Ovary (tissue), 9 donors: Measurements from ENCODE around the gene FAM83B. TPM values are rescaled to one million over a fixed set of nuclear protein-coding genes. Genes with fewer than 3 reads are reported as not detected.

Experiments
- DNase-seq, 5 donors: peaks; one replicate each; pipeline ENCODE4 v3.0.0-alpha.2; 2019 to 2020
- H3K27ac ChIP-seq, 2 donors: fragments of 200-600 bp; one replicate each; pipeline versions ENCODE4 v1.5.1 to v1.8.0; 2019 to 2022
- H3K27me3 ChIP-seq: fragments of 200-600 bp; one replicate; pipeline ENCODE4 v1.8.0; 2022
- H3K36me3 ChIP-seq: fragments of 200-600 bp; sonication (generic); one replicate; pipeline ENCODE4 v1.5.1; 2019
- H3K4me1 ChIP-seq: one replicate; pipeline ENCODE4 v1.8.1; 2013; ENCODE audit warnings: mild to moderate bottlenecking, moderate library complexity; ENCODE audit not compliant: insufficient read depth
- H3K4me3 ChIP-seq: fragments of 200-600 bp; sonication (generic); one replicate; pipeline ENCODE4 v1.5.1; 2017
- H3K9me3 ChIP-seq, 2 donors: fragments of 200-600 bp in 1 of 2; sonication (generic) in 1 of 2; one replicate each; pipeline versions ENCODE4 v1.5.1 to v1.8.1; 2013 to 2019; ENCODE audit warnings: mild to moderate bottlenecking in 1 of 2, moderate library complexity in 1 of 2
- EP300 ChIP-seq: sonication (generic); formaldehyde crosslinking; IDR thresholded peaks from one replicate; pipeline ENCODE4 v1.6.1; 2017; ENCODE audit warnings: antibody characterized with exemption
- POLR2A ChIP-seq: fragments of 450-650 bp; IDR thresholded peaks from one replicate; pipeline ENCODE4 v1.6.1; 2017; ENCODE audit warnings: antibody characterized with exemption, mild to moderate bottlenecking, moderate library complexity
- WGBS, 3 donors: extraction: QIAGEN DNeasy Blood & Tissue Kit in 1 of 3; methylation state at CpG; one replicate each; pipeline versions ENCODE4 v1.1.5 to v1.1.7; 2013 to 2017; 5-methylcytosine and 5-hydroxymethylcytosine counted together
- intact Hi-C, 4 donors: fragments of 100-400 bp; cut with DNase I; formaldehyde crosslinking; loops; one replicate each; pipeline versions ENCODE4 v1.11.0 to v1.15.1; 2022 to 2023
- polyA plus RNA-seq, 2 donors: library from polyadenylated mRNA; stranded (reverse); fragments of 200-250 nt in 1 of 2; fragments of 350-450 nt in 1 of 2; fragmentation: Illumina TruSeq in 1 of 2; extraction: RNeasy Lipid Tissue Mini Kit (QIAGEN cat#74804) in 1 of 2; gene quantifications; one replicate each; pipeline ENCODE4 v1.2.3, GENCODE V29; 2013 to 2014
- total RNA-seq, 7 donors: library from RNA; depleted of rRNA in 2 of 7; stranded (reverse); fragments of >200 nt in 2 of 7; fragmentation: NEBNext Ultra II Directional in 3 of 7; extraction: Animal tissue kit (Norgen Biotek cat#: 25700) in 3 of 7; gene quantifications; one replicate each; pipeline versions ENCODE4 v1.1.0 to v1.2.4, GENCODE V29; 2016 to 2023
- TF ChIP-seq, protein P1 (sequence below), 3 donors: fragments of 450-650 bp in 2 of 3; fragments of 200-600 bp in 1 of 3; IDR thresholded peaks; one replicate each; pipeline versions ENCODE4 v1.5.1 to v1.8.0; 2016 to 2022; ENCODE audit warnings: antibody characterized with exemption in 3 of 3, mild to moderate bottlenecking in 1 of 3
- donor health status: DM: no; HTN: no; CAD: no; lungs with moderate emphysema.
- donor health status: DM: no; HTN: no; CAD: no.
- donor health status: Bipolar disorder and iron deficiency.
- donor health status: DM: yes; HTN: yes; CAD: no.
- donor health status: DM: no; HTN: no; CAD: no.
- donor health status: DM: yes; HTN: yes; CAD: no.

Gene FAM83B
- total and polyA plus RNA-seq, 9 donors, result 0.10 to 4.3 (median 0.46) TPM; not detected in 4

- intact Hi-C loops, result no loop called here
- Histone ChIP-seq H3K27me3 (no peaks in the 10 kb centered on the region), H3K4me3 (no peak overlapping the region), H3K36me3 (no peaks in the 10 kb centered on the region), H3K9me3 (no peaks in the 10 kb centered on the region), H3K4me1 (no peaks in the 10 kb centered on the region), H3K27ac (no peak overlapping the region)
- TF ChIP-seq EP300 (no peak), POLR2A (no peak)
- TF ChIP-seq, protein P1, sequence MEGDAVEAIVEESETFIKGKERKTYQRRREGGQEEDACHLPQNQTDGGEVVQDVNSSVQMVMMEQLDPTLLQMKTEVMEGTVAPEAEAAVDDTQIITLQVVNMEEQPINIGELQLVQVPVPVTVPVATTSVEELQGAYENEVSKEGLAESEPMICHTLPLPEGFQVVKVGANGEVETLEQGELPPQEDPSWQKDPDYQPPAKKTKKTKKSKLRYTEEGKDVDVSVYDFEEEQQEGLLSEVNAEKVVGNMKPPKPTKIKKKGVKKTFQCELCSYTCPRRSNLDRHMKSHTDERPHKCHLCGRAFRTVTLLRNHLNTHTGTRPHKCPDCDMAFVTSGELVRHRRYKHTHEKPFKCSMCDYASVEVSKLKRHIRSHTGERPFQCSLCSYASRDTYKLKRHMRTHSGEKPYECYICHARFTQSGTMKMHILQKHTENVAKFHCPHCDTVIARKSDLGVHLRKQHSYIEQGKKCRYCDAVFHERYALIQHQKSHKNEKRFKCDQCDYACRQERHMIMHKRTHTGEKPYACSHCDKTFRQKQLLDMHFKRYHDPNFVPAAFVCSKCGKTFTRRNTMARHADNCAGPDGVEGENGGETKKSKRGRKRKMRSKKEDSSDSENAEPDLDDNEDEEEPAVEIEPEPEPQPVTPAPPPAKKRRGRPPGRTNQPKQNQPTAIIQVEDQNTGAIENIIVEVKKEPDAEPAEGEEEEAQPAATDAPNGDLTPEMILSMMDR (IDR thresholded peaks at IDR 0.05), result no peak
- no peak for DNase-seq
- whole genome bisulfite sequencing, 3 donors, result 10 to 19% (median 14%) methylated on average over 2 of the region's 2 CpGs
Observed at GRCh38 chr6:54897462-54898189, 51.1 kb downstream of the FAM83B start.

GRCh38 chr6:54898767-54899166 is 52.2 kb downstream of the FAM83B start:
- Histone ChIP-seq H3K4me3 (no peak overlapping the region), H3K27me3 (no peaks in the 10 kb centered on the region), H3K9me3 (no peaks in the 10 kb centered on the region), H3K4me1 (no peaks in the 10 kb centered on the region), H3K27ac (no peak overlapping the region), H3K36me3 (no peaks in the 10 kb centered on the region)
- DNase-seq, result no peak
- TF ChIP-seq, protein P1 (IDR thresholded peaks at IDR 0.05), result no peak
- TF ChIP-seq POLR2A (no peak), EP300 (no peak)
- intact Hi-C loops, result no loop called here
- 57 to 66% (median 60%) methylated on average over 3 of the region's 3 CpGs for WGBS, 3 donors

GRCh38 chr6:54899442-54899841 is 52.9 kb downstream of the FAM83B start:
- Histone ChIP-seq H3K4me3 (no peak overlapping the region), H3K36me3 (no peaks in the 10 kb centered on the region), H3K4me1 (no peaks in the 10 kb centered on the region), H3K27me3 (no peaks in the 10 kb centered on the region), H3K9me3 (no peaks in the 10 kb centered on the region), H3K27ac (no peak overlapping the region)
- WGBS, 3 donors, result 87 to 96% (median 91%) methylated on average over 3 of the region's 3 CpGs
- DNase-seq, result no peak
- intact Hi-C loops, result no loop called here
- TF ChIP-seq EP300 (no peak), POLR2A (no peak)
- TF ChIP-seq, protein P1 (IDR thresholded peaks at IDR 0.05), result no peak

DNA sequence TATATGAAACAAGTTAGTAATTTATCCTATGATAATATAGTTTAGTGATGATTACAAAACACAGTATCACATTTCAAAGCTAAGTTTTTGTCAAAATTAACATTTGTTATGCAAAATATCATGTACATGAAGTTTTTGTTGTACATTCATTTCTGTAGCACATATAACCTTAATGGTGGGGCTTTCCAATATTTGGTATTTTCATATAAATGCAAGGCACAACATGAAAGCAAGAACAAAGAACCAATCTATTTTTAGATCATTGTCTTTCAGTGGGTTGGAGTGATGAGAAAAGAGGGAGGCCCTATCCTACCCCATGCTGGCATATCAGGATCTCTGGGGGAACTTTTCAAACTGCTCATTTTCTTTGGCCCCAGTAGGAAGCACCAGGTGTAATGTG is 53.4 kb downstream of the FAM83B start:
- H3K36me3 ChIP-seq, result no peaks in the 10 kb centered on the region
- H3K4me1 ChIP-seq, result no peaks in the 10 kb centered on the region
- intact Hi-C loops, result no loop called here
- TF ChIP-seq EP300 (no peak), POLR2A (no peak)
- TF ChIP-seq, protein P1 (IDR thresholded peaks at IDR 0.05), result no peak
- no peak for DNase-seq
- no peaks in the 10 kb centered on the region for H3K9me3 ChIP-seq
- no peaks in the 10 kb centered on the region for H3K27me3 ChIP-seq
- no peak overlapping the region for H3K27ac ChIP-seq
- no peak overlapping the region for H3K4me3 ChIP-seq
